ENCODE measurements around the gene PRKD1.
"Not testable (repeated sequence)": the region's sequence is repeated elsewhere in the genome, so short reads cannot be mapped to it uniquely, and the experiment has no call there.

The PRKD1 gene

GRCh38 chr14:29738056-29738455 lies 189.6 kb downstream of the PRKD1 start:
- no peak for DNase-seq

GRCh38 chr14:29735459-29735858 lies 192.2 kb downstream of the PRKD1 start:
- DNase-seq, result no peak

- DNase-seq, result peak in 1 of 2 experiments; percentile 20
Measured at GRCh38 chr14:29734732-29735131, 192.9 kb downstream of the PRKD1 start.

GRCh38 chr14:29726560-29727331 lies 200.9 kb downstream of the PRKD1 start:
- not testable (repeated sequence) for DNase-seq

- peak; percentile 96 to 98 for DNase-seq
Measured at GRCh38 chr14:29724991-29725390, 202.7 kb downstream of the PRKD1 start.

GRCh38 chr14:29722831-29723230 lies 204.8 kb downstream of the PRKD1 start:
- no peak for DNase-seq

- DNase-seq, result no peak
Measured at GRCh38 chr14:29721586-29721985, 206.1 kb downstream of the PRKD1 start.

GRCh38 chr14:29717901-29718300 lies 209.7 kb downstream of the PRKD1 start:
- DNase-seq, result no peak

GRCh38 chr14:29716150-29716549 lies 211.5 kb downstream of the PRKD1 start:
- no peak for DNase-seq

- DNase-seq, result peak; percentile 72 to 89
Measured at GRCh38 chr14:29712601-29713000, 215.0 kb downstream of the PRKD1 start.

- no peak for DNase-seq
Measured at GRCh38 chr14:29710015-29710414, 217.6 kb downstream of the PRKD1 start.

- DNase-seq, result no peak
Measured at GRCh38 chr14:29709490-29709889, 218.2 kb downstream of the PRKD1 start.

- DNase-seq, result no peak
Measured at GRCh38 chr14:29706700-29707099, 220.9 kb downstream of the PRKD1 start.

GRCh38 chr14:29705801-29706200 lies 221.8 kb downstream of the PRKD1 start:
- DNase-seq, result no peak

GRCh38 chr14:29689597-29689996 lies 238.1 kb downstream of the PRKD1 start:
- DNase-seq, result not testable (repeated sequence)

- DNase-seq, result no peak
Measured at GRCh38 chr14:29687866-29688265, 239.8 kb downstream of the PRKD1 start.

- DNase-seq, result no peak
Measured at GRCh38 chr14:29687071-29687765, 240.4 kb downstream of the PRKD1 start.

- DNase-seq, result no peak
Measured at GRCh38 chr14:29684926-29685325, 242.7 kb downstream of the PRKD1 start.

- DNase-seq, result no peak
Measured at GRCh38 chr14:29682789-29683188, 244.9 kb downstream of the PRKD1 start.

- no peak for DNase-seq
Measured at GRCh38 chr14:29681316-29681715, 246.3 kb downstream of the PRKD1 start.

- DNase-seq, result no peak
Measured at GRCh38 chr14:29674566-29675285, 252.9 kb downstream of the PRKD1 start.

GRCh38 chr14:29672831-29673230 lies 254.8 kb downstream of the PRKD1 start:
- no peak for DNase-seq

- DNase-seq, result no peak
Measured at GRCh38 chr14:29671034-29671433, 256.6 kb downstream of the PRKD1 start.

GRCh38 chr14:29668201-29668600 lies 259.4 kb downstream of the PRKD1 start:
- DNase-seq, result no peak

All from SHP77 (cell line).